22Rv1 (cell line): Measurements from ENCODE around the gene GGT6.

Experiments used
- ZFX ChIP-seq: fragments of 450-650 bp; IDR thresholded peaks from 2 replicates; pipeline ENCODE4 v1.6.1; 2017; ENCODE audit warnings: antibody characterized with exemption, borderline replicate concordance
- TF ChIP-seq, protein P1 (sequence below): fragments of 450-650 bp; IDR thresholded peaks from 2 replicates; pipeline ENCODE4 v1.5.1; 2017; ENCODE audit warnings: mild to moderate bottlenecking

DNA sequence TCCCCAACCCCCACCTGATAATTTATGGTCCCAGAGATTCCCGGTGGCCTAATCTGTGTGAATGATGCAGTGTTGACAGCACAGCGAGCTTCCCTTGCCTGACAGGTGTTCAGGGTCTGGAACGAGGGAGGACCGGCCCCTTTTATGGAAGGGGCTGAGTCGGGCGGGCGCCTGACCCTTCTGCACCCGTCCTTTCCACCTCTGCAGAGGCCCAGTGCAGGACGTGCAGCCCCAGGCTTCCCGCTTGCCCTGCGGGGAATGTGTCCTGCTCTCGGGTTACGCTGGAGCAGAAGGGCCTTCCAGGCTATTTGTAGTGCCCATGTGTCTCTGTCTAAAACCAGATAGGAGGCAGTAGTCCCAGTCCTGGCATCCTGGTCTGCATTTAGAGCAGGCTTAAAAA is 40.2 kb upstream of the GGT6 start:
- TF ChIP-seq, protein P1, sequence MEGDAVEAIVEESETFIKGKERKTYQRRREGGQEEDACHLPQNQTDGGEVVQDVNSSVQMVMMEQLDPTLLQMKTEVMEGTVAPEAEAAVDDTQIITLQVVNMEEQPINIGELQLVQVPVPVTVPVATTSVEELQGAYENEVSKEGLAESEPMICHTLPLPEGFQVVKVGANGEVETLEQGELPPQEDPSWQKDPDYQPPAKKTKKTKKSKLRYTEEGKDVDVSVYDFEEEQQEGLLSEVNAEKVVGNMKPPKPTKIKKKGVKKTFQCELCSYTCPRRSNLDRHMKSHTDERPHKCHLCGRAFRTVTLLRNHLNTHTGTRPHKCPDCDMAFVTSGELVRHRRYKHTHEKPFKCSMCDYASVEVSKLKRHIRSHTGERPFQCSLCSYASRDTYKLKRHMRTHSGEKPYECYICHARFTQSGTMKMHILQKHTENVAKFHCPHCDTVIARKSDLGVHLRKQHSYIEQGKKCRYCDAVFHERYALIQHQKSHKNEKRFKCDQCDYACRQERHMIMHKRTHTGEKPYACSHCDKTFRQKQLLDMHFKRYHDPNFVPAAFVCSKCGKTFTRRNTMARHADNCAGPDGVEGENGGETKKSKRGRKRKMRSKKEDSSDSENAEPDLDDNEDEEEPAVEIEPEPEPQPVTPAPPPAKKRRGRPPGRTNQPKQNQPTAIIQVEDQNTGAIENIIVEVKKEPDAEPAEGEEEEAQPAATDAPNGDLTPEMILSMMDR: no peak
- no peak for TF ChIP-seq ZFX
